Endothelial cell of umbilical vein (primary cell): Measurements from ENCODE around the gene GNB1. TPM values are rescaled to one million over a fixed set of nuclear protein-coding genes. Genes with fewer than 3 reads are reported as not detected.

Experiments used
- BruUV-seq: library from RNA; stranded (reverse); fragments of 400-500 nt; replicated peaks from 2 replicates; lab custom pipeline; 2021; lab: Mats Ljungman, UMichigan
- CTCF ChIA-PET: fragments of 300-600, 350-600 bp; sonication (Branson Sonifier 250); formaldehyde crosslinking; loops from one replicate; lab custom pipeline; 2021; ENCODE audit warnings: antibody characterized with exemption, inconsistent platforms; lab: Charles Lee
- POLR2A ChIA-PET: fragments of 300-600, 350-600 bp; sonication (Branson Sonifier 250); formaldehyde crosslinking; loops from one replicate; lab custom pipeline; 2021; ENCODE audit warnings: antibody characterized with exemption, inconsistent platforms; lab: Charles Lee
- DNase-seq: peaks from one replicate; pipeline ENCODE4 v3.0.0-alpha.2; 2011; ENCODE audit warnings: low read depth, low spot score
- FAIRE-seq: peaks from 2 replicates; lab custom pipeline; 2011; peaks lifted over from hg19 to GRCh38; lab: Jason Lieb, UNC
- H2AFZ ChIP-seq: 2 replicates; pipeline ENCODE4 v1.6.0; 2012; ENCODE audit warnings: low read depth, low read length, control low read depth, inconsistent platforms
- H3K27ac ChIP-seq: 2 replicates; pipeline ENCODE4 v1.5.1; 2011; ENCODE audit warnings: low read depth, mild to moderate bottlenecking, control low read depth, low read length, moderate library complexity; ENCODE audit not compliant: insufficient read depth
- H3K27me3 ChIP-seq, 2 experiments: 2 replicates each; pipeline versions ENCODE4 v1.6.0 to v1.6.1; 2011; ENCODE audit warnings: low read length in 2 of 2, mixed read lengths in 1 of 2; ENCODE audit not compliant: control insufficient read depth in 2 of 2, insufficient read depth in 2 of 2
- H3K36me3 ChIP-seq, 2 experiments: 2 replicates in 1 of 2; 3 replicates in 1 of 2; pipeline ENCODE4 v1.5.1; 2011; ENCODE audit warnings: low read length in 2 of 2, mild to moderate bottlenecking in 1 of 2, moderate library complexity in 1 of 2; ENCODE audit not compliant: control insufficient read depth in 2 of 2, insufficient read depth in 2 of 2; ENCODE audit errors: extremely low read depth in 1 of 2
- H3K4me1 ChIP-seq: 3 replicates; pipeline ENCODE4 v1.5.1; 2011; ENCODE audit warnings: mild to moderate bottlenecking, low read length; ENCODE audit not compliant: control insufficient read depth, insufficient read depth; ENCODE audit errors: extremely low read depth
- H3K4me2 ChIP-seq: 2 replicates; pipeline ENCODE4 v1.6.1; 2011; ENCODE audit warnings: low read length, control low read depth, mixed read lengths; ENCODE audit not compliant: insufficient read depth
- H3K4me3 ChIP-seq, 3 experiments: fragments of 200-600 bp in 1 of 3; sonication (generic), shearing (Covaris generic) in 1 of 3; replicated peaks in 1 of 3; 2 replicates each; pipeline ENCODE4 v1.5.1; 2011 to 2016; ENCODE audit warnings: control low read depth in 3 of 3, low read length in 3 of 3, mild to moderate bottlenecking in 2 of 3, inconsistent platforms in 1 of 3, low read depth in 1 of 3, moderate library complexity in 1 of 3; ENCODE audit not compliant: insufficient read depth in 1 of 3
- H3K79me2 ChIP-seq: 2 replicates; pipeline ENCODE4 v1.6.0; 2012; ENCODE audit warnings: low read length, inconsistent platforms; ENCODE audit not compliant: control insufficient read depth, insufficient read depth
- H3K9ac ChIP-seq: replicated peaks from 2 replicates; pipeline ENCODE3; 2011; ENCODE audit warnings: low read length, control low read depth; ENCODE audit not compliant: insufficient read depth; ENCODE audit errors: extremely low read depth
- H3K9me1 ChIP-seq: replicated peaks from 3 replicates; pipeline ENCODE4 v1.6.0; 2011; ENCODE audit warnings: mild to moderate bottlenecking, low read length; ENCODE audit not compliant: control insufficient read depth, insufficient read depth; ENCODE audit errors: extremely low read depth
- H3K9me3 ChIP-seq: replicated peaks from 2 replicates; pipeline ENCODE4 v1.5.1; 2012; ENCODE audit warnings: low read length, inconsistent platforms; ENCODE audit not compliant: control insufficient read depth, insufficient read depth
- H4K20me1 ChIP-seq: replicated peaks from 2 replicates; pipeline ENCODE3; 2011; ENCODE audit warnings: mild to moderate bottlenecking, low read length; ENCODE audit not compliant: control insufficient read depth, insufficient read depth; ENCODE audit errors: extremely low read depth
- CTCF ChIP-seq, 2 donors: IDR thresholded peaks; 1 replicate in 1 of 2; 2 replicates in 1 of 2; pipeline ENCODE4 v1.5.1; 2011; ENCODE audit warnings: low read length in 2 of 2, mild to moderate bottlenecking in 2 of 2, moderate library complexity in 2 of 2, control low read depth in 1 of 2, inconsistent platforms in 1 of 2, low read depth in 1 of 2; ENCODE audit not compliant: insufficient read depth in 1 of 2; ENCODE audit errors: extremely low read depth in 1 of 2
- EZH2 ChIP-seq: IDR thresholded peaks from 2 replicates; pipeline ENCODE4 v1.6.1; 2012; ENCODE audit warnings: borderline replicate concordance, low read depth, mild to moderate bottlenecking, moderate library complexity, low read length, inconsistent platforms; ENCODE audit not compliant: severe bottlenecking
- FOS ChIP-seq: IDR thresholded peaks from 2 replicates; pipeline ENCODE4 v1.6.1; 2011; ENCODE audit warnings: mild to moderate bottlenecking, low read length, moderate library complexity, borderline replicate concordance; ENCODE audit not compliant: insufficient read depth
- GATA2 ChIP-seq: IDR thresholded peaks from 2 replicates; pipeline ENCODE4 v1.7.0; 2011; ENCODE audit warnings: low read depth, mild to moderate bottlenecking, moderate library complexity, mixed read lengths, low read length; ENCODE audit not compliant: insufficient read length, insufficient read depth
- JUN ChIP-seq: IDR thresholded peaks from 2 replicates; pipeline ENCODE4 v1.6.1; 2011; ENCODE audit warnings: borderline replicate concordance, low read depth; ENCODE audit not compliant: insufficient read length, insufficient read depth
- MAX ChIP-seq: IDR thresholded peaks from 2 replicates; pipeline ENCODE4 v1.6.1; 2011; ENCODE audit not compliant: insufficient read depth, insufficient read length
- MYC ChIP-seq: IDR thresholded peaks from one replicate; pipeline ENCODE4 v1.6.1; 2011; ENCODE audit warnings: mild to moderate bottlenecking, low read depth, low read length
- POLR2A ChIP-seq: IDR thresholded peaks from 2 replicates; pipeline ENCODE4 v1.6.1; 2012; ENCODE audit warnings: low read depth, mild to moderate bottlenecking, control low read depth, low read length
- POLR2AphosphoS5 ChIP-seq: IDR thresholded peaks from 2 replicates; pipeline ENCODE4 v1.6.1; 2012; ENCODE audit warnings: low read depth, mild to moderate bottlenecking, control low read depth, low read length, moderate library complexity; ENCODE audit not compliant: insufficient read depth
- dilution Hi-C: fragments of 300-500 bp; cut with MboI; formaldehyde crosslinking; loops from one replicate; pipeline ENCODE4 v1.15.0; 2019; ENCODE audit warnings: low sequenced_read_pairs; ENCODE audit not compliant: extremely low pct_ligation_motif_present
- intact Hi-C: fragments of 100-400 bp; cut with micrococcal nuclease; formaldehyde crosslinking; loops from one replicate; pipeline ENCODE4 v1.10.0; 2022
- polyA plus RNA-seq, 4 experiments: library from polyadenylated mRNA; depleted of rRNA in 3 of 4; stranded (reverse) in 3 of 4; unstranded in 1 of 4; fragments of >200 nt; gene quantifications; 2 replicates each; pipeline versions ENCODE4 v1.2.1 to v1.2.3, GENCODE V29; 2011 to 2012; ENCODE audit warnings: missing spikeins in 1 of 4
- total RNA-seq: library from RNA; stranded (reverse); gene quantifications from 2 replicates; pipeline ENCODE4 v1.2.3, GENCODE V29; 2021

GNB1 gene
- total and polyA plus RNA-seq, 2 donors (not counting 3 experiments of a cell fraction or from before 2014, with no cell fraction given), result 501 to 529 TPM

GRCh38 chr1:1841575-1841995, 49.3 kb downstream of the GNB1 start:
- dilution Hi-C loops, result no loop called here

GRCh38 chr1:1839311-1839965, 51.4 kb downstream of the GNB1 start:
- Histone ChIP-seq H3K9ac (no peak overlapping the region), H4K20me1 (peaks cover 22% of the 10 kb centered on the region)
- DNase-seq, result no peak

More at GRCh38 chr1:1841575-1841995, 49.3 kb downstream of the GNB1 start:
- Histone ChIP-seq H3K4me2 (no peak overlapping the region), H2AFZ (no peak overlapping the region), H3K9me1 (no peaks in the 10 kb centered on the region), H3K79me2 (peaks cover 95% of the 10 kb centered on the region), H3K4me1 (no peaks in the 10 kb centered on the region), H3K9me3 (no peaks in the 10 kb centered on the region), H3K4me3 (no peak overlapping the region), H4K20me1 (peaks cover 24% of the 10 kb centered on the region), H3K9ac (no peak overlapping the region), H3K36me3 (peaks cover 0 to 2% of the 10 kb centered on the region in 2 experiments), H3K27me3 (no peaks in the 10 kb centered on the region), H3K27ac (no peak overlapping the region)
- intact Hi-C loops, result no loop called here
- BruUV-seq, result no TSS peak
- ChIA-PET CTCF (interaction anchor here (2.4 kb wide), 1 partner anchor 64 kb away, joined by 9 read pairs; no protein-coding TSS in a partner anchor), POLR2A (no interaction called here)
- TF ChIP-seq MAX, result no peak
- no peak for FAIRE-seq
- no peak for DNase-seq

More at GRCh38 chr1:1839311-1839965, 51.4 kb downstream of the GNB1 start:
- Histone ChIP-seq H3K27ac (no peak overlapping the region), H2AFZ (no peak overlapping the region), H3K4me2 (no peak overlapping the region), H3K9me1 (no peaks in the 10 kb centered on the region), H3K4me3 (no peak overlapping the region), H3K36me3 (peaks cover 2 to 6% of the 10 kb centered on the region in 2 experiments), H3K4me1 (no peaks in the 10 kb centered on the region), H3K27me3 (no peaks in the 10 kb centered on the region), H3K79me2 (peaks cover 93% of the 10 kb centered on the region), H3K9me3 (no peaks in the 10 kb centered on the region)
- POLR2A ChIA-PET, result no interaction called here
- dilution Hi-C loops, result no loop called here
- BruUV-seq, result no TSS peak
- intact Hi-C loops, result no loop called here
- FAIRE-seq, result no peak
- CTCF ChIA-PET, result interaction anchor here (1.0 to 3.1 kb wide), 2 partner anchors 12 to 19 kb away, joined by 3 to 12 read pairs; no protein-coding TSS in a partner anchor
- no peak for TF ChIP-seq MYC
- no peak for TF ChIP-seq MAX
- TF ChIP-seq JUN, result no peak
- no peak for TF ChIP-seq POLR2AphosphoS5
- TF ChIP-seq EZH2, result no peak
- TF ChIP-seq FOS, result no peak
- no peak for TF ChIP-seq POLR2A
- TF ChIP-seq GATA2, result no peak
- TF ChIP-seq CTCF (IDR thresholded peaks at IDR 0.05; ENCODE audit: extremely low read depth in 1 of 2, insufficient read depth in 1 of 2, low read depth in 1 of 2, low read length in 2 of 2), result no peak
